ENCODE results near the gene STXBP2. TPM values are rescaled to one million over a fixed set of nuclear protein-coding genes. Genes with fewer than 3 reads are reported as not detected.

Gene STXBP2
- total and polyA plus RNA-seq, 10 donors: 58.8 to 455 (median 182) TPM

GRCh38 chr19:7600721-7601120, 36.2 kb upstream of the STXBP2 start:
- H3K4me3 ChIP-seq: no peak overlapping the region
- no peaks in the 10 kb centered on the region for H3K9me3 ChIP-seq
- DNase-seq: no peak
- H3K4me1 ChIP-seq: peaks cover 3 to 10% (median 7%) of the 10 kb centered on the region in 6 donors
- H3K27ac ChIP-seq: no peak overlapping the region
- intact Hi-C loops (cut with DNase I; ENCODE audit: low total_unique reads): no loop called here
- peaks cover 4 to 66% (median 21%) of the 10 kb centered on the region in 7 donors for H3K27me3 ChIP-seq (replicated peaks in 1 of 7)
- TF ChIP-seq POLR2A (IDR thresholded peaks at IDR 0.05) (no peak), POLR2AphosphoS5 (IDR thresholded peaks at IDR 0.05) (no peak), CTCF (IDR thresholded peaks at IDR 0.05 in 8 of 11, conservative IDR thresholded peaks at IDR 0.05 in 3 of 11) (no peak)
- H3K36me3 ChIP-seq: no peaks in the 10 kb centered on the region

GRCh38 chr19:7602240-7602934, 34.5 kb upstream of the STXBP2 start:
- Histone ChIP-seq H3K27ac (no peak overlapping the region), H3K27me3 (replicated peaks in 1 of 7) (peaks cover 0 to 63% (median 8%) of the 10 kb centered on the region in 7 donors), H3K4me1 (no peaks in the 10 kb centered on the region), H3K9me3 (no peaks in the 10 kb centered on the region), H3K4me3 (no peak overlapping the region), H3K36me3 (no peaks in the 10 kb centered on the region)
- 35 to 51% (median 43%) methylated on average over 15 of the region's 15 CpGs for WGBS, 5 donors
- intact Hi-C loops (cut with DNase I; ENCODE audit: low total_unique reads): no loop called here
- TF ChIP-seq POLR2A (IDR thresholded peaks at IDR 0.05) (no peak), CTCF (IDR thresholded peaks at IDR 0.05 in 8 of 11, conservative IDR thresholded peaks at IDR 0.05 in 3 of 11) (no peak), POLR2AphosphoS5 (IDR thresholded peaks at IDR 0.05) (no peak)
- no peak for DNase-seq

DNA sequence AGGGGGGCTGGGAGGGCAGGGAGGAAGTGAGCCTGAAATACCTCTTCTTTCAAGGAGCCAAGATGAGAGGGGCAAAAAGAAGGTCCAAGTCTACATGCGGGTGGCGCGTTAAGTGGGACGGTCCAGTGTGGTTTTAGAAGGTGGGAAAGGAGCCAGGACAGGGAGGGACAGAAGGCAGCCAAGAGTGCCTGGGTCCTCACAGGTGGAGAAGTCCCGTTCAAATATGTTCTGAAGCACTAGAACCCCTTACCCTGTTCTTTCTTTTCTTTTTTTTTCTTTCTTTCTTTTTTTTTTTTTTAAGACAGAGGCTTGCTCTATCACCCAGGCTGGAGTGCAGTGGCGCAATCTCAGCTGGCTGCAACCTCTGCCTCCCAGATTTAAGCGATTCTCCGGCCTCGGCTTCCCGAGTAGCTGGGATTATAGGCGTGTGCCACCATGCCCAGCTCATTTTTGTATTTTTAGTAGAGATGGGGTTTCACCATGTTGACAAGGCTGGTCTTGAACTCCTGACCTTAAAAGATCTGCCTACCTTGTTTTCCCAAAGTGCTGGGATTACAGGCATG, 33.9 kb upstream of the STXBP2 start:
- TF ChIP-seq POLR2AphosphoS5 (IDR thresholded peaks at IDR 0.05) (no peak), CTCF (IDR thresholded peaks at IDR 0.05 in 8 of 11, conservative IDR thresholded peaks at IDR 0.05 in 3 of 11) (no peak), POLR2A (IDR thresholded peaks at IDR 0.05) (no peak)
- H3K36me3 ChIP-seq: no peaks in the 10 kb centered on the region
- H3K27me3 ChIP-seq (replicated peaks in 1 of 7): peaks cover 0 to 59% (median 3%) of the 10 kb centered on the region in 7 donors
- no peak for DNase-seq
- 61 to 77% (median 75%) methylated on average over 11 of the region's 11 CpGs for WGBS, 5 donors
- H3K9me3 ChIP-seq: no peaks in the 10 kb centered on the region
- intact Hi-C loops (cut with DNase I; ENCODE audit: low total_unique reads): no loop called here
- no peak overlapping the region for H3K4me3 ChIP-seq
- no peaks in the 10 kb centered on the region for H3K4me1 ChIP-seq
- no peak overlapping the region for H3K27ac ChIP-seq

DNA sequence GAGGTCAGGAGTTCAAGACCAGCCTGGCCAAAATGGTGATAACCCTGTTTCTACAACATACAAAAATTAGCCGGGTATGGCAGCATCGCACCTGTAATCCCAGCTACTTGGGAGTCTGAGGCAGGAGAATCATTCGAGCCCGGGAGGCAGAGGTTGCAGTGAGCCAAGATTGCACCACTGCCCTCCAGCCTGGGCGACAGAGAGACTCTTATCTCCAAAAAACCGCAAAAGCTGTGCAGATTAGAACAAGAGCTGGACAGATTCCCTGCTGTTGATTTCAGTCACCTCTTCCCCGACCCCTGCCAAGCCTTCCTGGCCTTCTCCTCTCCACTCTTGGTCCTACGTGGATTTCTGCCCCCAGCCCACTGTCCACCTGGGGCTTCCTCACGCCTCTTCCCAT, 33.0 kb upstream of the STXBP2 start:
- no peak overlapping the region for H3K4me3 ChIP-seq
- no peak for TF ChIP-seq POLR2AphosphoS5 (IDR thresholded peaks at IDR 0.05)
- TF ChIP-seq POLR2A (IDR thresholded peaks at IDR 0.05): no peak
- no peak for TF ChIP-seq CTCF (IDR thresholded peaks at IDR 0.05 in 8 of 11, conservative IDR thresholded peaks at IDR 0.05 in 3 of 11)
- whole genome bisulfite sequencing, 5 donors: 81 to 91% (median 88%) methylated on average over 9 of the region's 9 CpGs
- no peaks in the 10 kb centered on the region for H3K4me1 ChIP-seq
- no peak overlapping the region for H3K27ac ChIP-seq
- H3K27me3 ChIP-seq (replicated peaks in 1 of 7): peaks cover 0 to 50% (median 0%) of the 10 kb centered on the region in 7 donors
- H3K9me3 ChIP-seq: no peaks in the 10 kb centered on the region
- intact Hi-C loops (cut with DNase I; ENCODE audit: low total_unique reads): no loop called here
- DNase-seq: no peak
- no peaks in the 10 kb centered on the region for H3K36me3 ChIP-seq
